ENCODE measurements around the gene CSMD2. TPM values are rescaled to one million over a fixed set of nuclear protein-coding genes. Genes with fewer than 3 reads are reported as not detected.

Gene CSMD2
- total RNA-seq, 1 experiment from 2014 or later, result 0.22 TPM

GRCh38 chr1:33996281-33996680 lies 168.7 kb downstream of the CSMD2 start:
- Histone ChIP-seq H3K4me2 (ENCODE audit: low read length) (no peak overlapping the region), H3K9me3 (ENCODE audit: control insufficient read depth in 1 of 2, insufficient read depth in 1 of 2, low read depth in 1 of 2, low read length in 2 of 2) (no peaks in the 10 kb centered on the region), H3K27me3 (ENCODE audit: insufficient read depth, low read length) (peaks cover 33% of the 10 kb centered on the region), H3K79me2 (ENCODE audit: insufficient read depth, low read length) (no peaks in the 10 kb centered on the region), H4K20me1 (ENCODE audit: insufficient read depth) (no peaks in the 10 kb centered on the region), H2AFZ (ENCODE audit: low read depth, low read length, poor library complexity, severe bottlenecking) (no peak overlapping the region), H3K4me1 (ENCODE audit: control insufficient read depth in 1 of 2, insufficient read depth in 2 of 2, low read length in 2 of 2) (no peaks in the 10 kb centered on the region), H3K4me3 (replicated peaks in 1 of 2; ENCODE audit: low read depth in 1 of 2, low read length in 2 of 2) (no peak overlapping the region), H3K9ac (ENCODE audit: low read length) (no peak overlapping the region), H3K36me3 (ENCODE audit: control insufficient read depth in 1 of 2, insufficient read depth in 2 of 2, low read length in 2 of 2) (no peaks in the 10 kb centered on the region), H3K27ac (ENCODE audit: low read depth, low read length) (no peak overlapping the region), H3K9me2 (ENCODE audit: insufficient read depth) (no peaks in the 10 kb centered on the region)
- no TSS peak for BruUV-seq (replicated peaks)
- CTCF ChIA-PET, result no interaction called here
- DNase-seq (ENCODE audit: low read depth, low spot score), result no peak
- POLR2A ChIA-PET, result no interaction called here
- no peak for ATAC-seq
- intact Hi-C loops (cut with micrococcal nuclease), result no loop called here
- TF ChIP-seq EZH2 (IDR thresholded peaks at IDR 0.05), result no peak
- TF ChIP-seq EGR1 (IDR thresholded peaks at IDR 0.05; ENCODE audit: low read depth), result no peak
- TF ChIP-seq REST (IDR thresholded peaks at IDR 0.05; ENCODE audit: low read depth), result no peak
- no peak for TF ChIP-seq JUND (IDR thresholded peaks at IDR 0.05)
- no peak for TF ChIP-seq ELF1 (IDR thresholded peaks at IDR 0.05; ENCODE audit: borderline replicate concordance, low read depth)
- no peak for TF ChIP-seq YY1 (IDR thresholded peaks at IDR 0.05; ENCODE audit: extremely low read depth, insufficient replicate concordance, low read depth, low read length)
- no peak for TF ChIP-seq SRF (IDR thresholded peaks at IDR 0.05; ENCODE audit: low read depth)
- TF ChIP-seq POLR2A (IDR thresholded peaks at IDR 0.05; ENCODE audit: borderline replicate concordance, extremely low read depth, insufficient read depth, insufficient read length), result no peak
- no peak for TF ChIP-seq SP1 (IDR thresholded peaks at IDR 0.05; ENCODE audit: low read depth)
- TF ChIP-seq ATF3 (IDR thresholded peaks at IDR 0.05), result no peak
- no peak for TF ChIP-seq TCF7L2 (IDR thresholded peaks at IDR 0.05; ENCODE audit: borderline replicate concordance, extremely low read depth, insufficient read depth, insufficient read length)
- no peak for TF ChIP-seq CEBPB (IDR thresholded peaks at IDR 0.05; ENCODE audit: low read depth)
- no peak for TF ChIP-seq ZBTB33 (IDR thresholded peaks at IDR 0.05; ENCODE audit: extremely low read depth, insufficient replicate concordance, low read length)
- no peak for TF ChIP-seq RAD21 (IDR thresholded peaks at IDR 0.05; ENCODE audit: low read depth)
- TF ChIP-seq CBX3 (IDR thresholded peaks at IDR 0.05; ENCODE audit: low read depth), result no peak
- TF ChIP-seq MAX (IDR thresholded peaks at IDR 0.05), result no peak
- no peak for TF ChIP-seq ZNF274 (IDR thresholded peaks at IDR 0.05; ENCODE audit: low read depth, low read length)
- no peak for TF ChIP-seq POLR2AphosphoS5 (IDR thresholded peaks at IDR 0.05; ENCODE audit: low read depth, low read length)
- RAD21 ChIA-PET (ENCODE audit: low non-redundant PET in 1 of 2, low total read pairs in 2 of 2, uncharacterized antibody in 2 of 2, unreplicated experiment in 2 of 2), result no interaction called here
